K562 (cell line): ENCODE measurements around the gene PIN1. TPM values are rescaled to one million over a fixed set of nuclear protein-coding genes. Genes with fewer than 3 reads are reported as not detected.
A peak's percentile ranks its signal among the peaks of the same experiment; 100 is the strongest.

Source experiments
- CREM ChIP-seq: IDR thresholded peaks from 2 replicates; pipeline ENCODE4 v1.6.1; 2014; ENCODE audit warnings: antibody characterized with exemption, low read depth
- HDAC2 ChIP-seq: fragments of 450-650 bp; IDR thresholded peaks from 2 replicates; pipeline ENCODE4 v1.6.1; 2016; ENCODE audit warnings: mild to moderate bottlenecking
- JUND ChIP-seq, 2 experiments: IDR thresholded peaks; 2 replicates in 1 of 2; 3 replicates in 1 of 2; pipeline ENCODE4 v1.6.1; 2011; ENCODE audit warnings: borderline replicate concordance in 2 of 2, low read depth in 2 of 2, low read length in 2 of 2, improper control_type of control experiment in 1 of 2, missing biosample characterization in 1 of 2, missing genetic modification characterization in 1 of 2, missing genetic modification reagents in 1 of 2
- MGA ChIP-seq: fragments of 450-650 bp; IDR thresholded peaks from 2 replicates; pipeline ENCODE4 v1.6.1; 2016; ENCODE audit warnings: mild to moderate bottlenecking, moderate library complexity
- PRMT5 ChIP-seq: sonication (generic); formaldehyde crosslinking; IDR thresholded peaks from 2 replicates; pipeline ENCODE4 v1.5.0; 2020; ENCODE audit warnings: missing genetic modification reagents
- RAD21 ChIP-seq, 2 experiments: fragments of 250-450 bp in 1 of 2; fragments of 450-650 bp in 1 of 2; sonication (Bioruptor Pico) in 1 of 2; formaldehyde crosslinking in 1 of 2; IDR thresholded peaks in 1 of 2; conservative IDR thresholded peaks in 1 of 2; 2 replicates each; pipeline versions ENCODE4 v1.4.0 to v1.8.0; 2020 to 2022; ENCODE audit warnings: mild to moderate bottlenecking in 2 of 2, moderate library complexity in 1 of 2
- SP1 ChIP-seq: sonication (generic); formaldehyde crosslinking; IDR thresholded peaks from 2 replicates; pipeline ENCODE4 v1.8.1; 2022; ENCODE audit warnings: mild to moderate bottlenecking, missing genetic modification reagents
- SRSF9 ChIP-seq: fragments of 200-400 bp; formaldehyde crosslinking; IDR thresholded peaks from 2 replicates; pipeline ENCODE4 v1.6.1; 2017; ENCODE audit warnings: low read depth, low read length, borderline replicate concordance
- TAF9B ChIP-seq: fragments of 450-650 bp; IDR thresholded peaks from 2 replicates; pipeline ENCODE4 v1.6.1; 2018; ENCODE audit warnings: mild to moderate bottlenecking; ENCODE audit not compliant: partially characterized antibody
- TOE1 ChIP-seq, 2 experiments: fragments of 450-650 bp in 1 of 2; sonication (generic) in 1 of 2; formaldehyde crosslinking in 1 of 2; IDR thresholded peaks; 2 replicates each; pipeline versions ENCODE4 v1.7.1 to v1.8.0; 2016 to 2022; ENCODE audit warnings: borderline replicate concordance in 2 of 2, mild to moderate bottlenecking in 2 of 2, antibody characterized with exemption in 1 of 2, inconsistent platforms in 1 of 2, low read depth in 1 of 2, missing genetic modification reagents in 1 of 2, moderate library complexity in 1 of 2
- ZNF140 ChIP-seq: fragments of 250-450 bp; sonication (Bioruptor Pico); IDR thresholded peaks from 2 replicates; pipeline ENCODE4 v1.8.0; 2021; ENCODE audit warnings: moderate library complexity, mild to moderate bottlenecking, inconsistent platforms
- polyA plus RNA-seq, 8 experiments: library from polyadenylated mRNA; depleted of rRNA in 4 of 8; stranded (reverse) in 5 of 8; unstranded in 3 of 8; fragments of >200 nt; fragmentation: Nextera tagmentation in 2 of 8; fragmentation: Illumina TruSeq in 1 of 8; extraction: Ambion mirVana in 2 of 8; extraction: Trizol in 1 of 8; gene quantifications; 2 replicates each; pipeline versions ENCODE4 v1.2.1 to v1.2.3, GENCODE V29; 2011 to 2014; ENCODE audit warnings: inconsistent platforms in 1 of 8, missing spikeins in 1 of 8
- total RNA-seq, 7 experiments: library from RNA; depleted of rRNA in 6 of 7; stranded (reverse); fragments of >200 nt in 6 of 7; fragmentation: Illumina TruSeq in 2 of 7; extraction: Trizol in 2 of 7; gene quantifications; 2 replicates each; pipeline versions ENCODE4 v1.2.1 to v1.2.3, GENCODE V29; 2011 to 2021; ENCODE audit warnings: low replicate concordance in 1 of 7
- TF ChIP-seq, protein P1 (sequence below), 2 experiments: fragments of 450-650 bp; conservative IDR thresholded peaks; 2 replicates each; pipeline ENCODE4 v1.6.1; 2017; ENCODE audit warnings: mild to moderate bottlenecking in 2 of 2, moderate library complexity in 2 of 2

Gene PIN1
- total and polyA plus RNA-seq, 9 of the 15 experiments (the other 6 are each of a cell fraction or from before 2014, with no cell fraction given), result 1.6 to 178 (median 42.5) TPM

- TF ChIP-seq MGA, result no peak
- peak; percentile 68 for TF ChIP-seq SP1
- TF ChIP-seq TAF9B, result no peak
- TF ChIP-seq, protein P1, sequence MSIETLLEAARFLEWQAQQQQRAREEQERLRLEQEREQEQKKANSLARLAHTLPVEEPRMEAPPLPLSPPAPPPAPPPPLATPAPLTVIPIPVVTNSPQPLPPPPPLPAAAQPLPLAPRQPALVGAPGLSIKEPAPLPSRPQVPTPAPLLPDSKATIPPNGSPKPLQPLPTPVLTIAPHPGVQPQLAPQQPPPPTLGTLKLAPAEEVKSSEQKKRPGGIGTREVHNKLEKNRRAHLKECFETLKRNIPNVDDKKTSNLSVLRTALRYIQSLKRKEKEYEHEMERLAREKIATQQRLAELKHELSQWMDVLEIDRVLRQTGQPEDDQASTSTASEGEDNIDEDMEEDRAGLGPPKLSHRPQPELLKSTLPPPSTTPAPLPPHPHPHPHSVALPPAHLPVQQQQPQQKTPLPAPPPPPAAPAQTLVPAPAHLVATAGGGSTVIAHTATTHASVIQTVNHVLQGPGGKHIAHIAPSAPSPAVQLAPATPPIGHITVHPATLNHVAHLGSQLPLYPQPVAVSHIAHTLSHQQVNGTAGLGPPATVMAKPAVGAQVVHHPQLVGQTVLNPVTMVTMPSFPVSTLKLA (conservative IDR thresholded peaks at IDR 0.05), result peak; percentile 93 to 97
- TF ChIP-seq PRMT5 (CRISPR knock-in tag), result no peak
- TF ChIP-seq JUND (IDR thresholded peaks at IDR 0.05; ENCODE audit: borderline replicate concordance, low read depth, low read length), result peak; percentile 37
- peak; percentile 35; the same call in 1 of the 3 replicates for TF ChIP-seq JUND (tag; IDR thresholded peaks at IDR 0.05; ENCODE audit: borderline replicate concordance, low read depth, low read length)
- peak; percentile 89 for TF ChIP-seq HDAC2
- no peak for TF ChIP-seq SRSF9
- TF ChIP-seq CREM, result peak; percentile 54; the same call in 1 of the 2 replicates
- TF ChIP-seq TOE1 (IDR thresholded peaks at IDR 0.05; ENCODE audit: borderline replicate concordance), result peak; percentile 60; the same call in 1 of the 2 replicates
- TF ChIP-seq TOE1 (CRISPR knock-in tag; IDR thresholded peaks at IDR 0.05; ENCODE audit: borderline replicate concordance, low read depth), result no peak
- TF ChIP-seq RAD21 (CRISPR knock-in tag; conservative IDR thresholded peaks at IDR 0.05 in 1 of 2, IDR thresholded peaks at IDR 0.05 in 1 of 2), result no peak
- no peak for TF ChIP-seq ZNF140 (CRISPR knock-in tag)
These were observed 7.6 kb upstream of the PIN1 start, which contains the start of gene UBL5 (continued) for GRCh38 chr19:9827289-9828238.
